Left ventricle myocardium inferior (tissue), 1 donor: Measurements from ENCODE around the gene FAM3A. TPM values are rescaled to one million over a fixed set of nuclear protein-coding genes. Genes with fewer than 3 reads are reported as not detected.

Experiments
- DNase-seq: peaks from one replicate; pipeline ENCODE4 v3.0.0-alpha.2; 2020
- H3K27ac ChIP-seq: fragments of 200-600 bp; replicated peaks from 2 replicates; pipeline ENCODE4 v1.8.0; 2021
- H3K27me3 ChIP-seq: fragments of 200-600 bp; 2 replicates; pipeline ENCODE4 v1.8.0; 2021; ENCODE audit warnings: low read depth
- H3K36me3 ChIP-seq: fragments of 200-600 bp; 2 replicates; pipeline ENCODE4 v1.8.0; 2021
- H3K4me1 ChIP-seq: fragments of 200-600 bp; 2 replicates; pipeline ENCODE4 v1.8.0; 2021
- H3K4me3 ChIP-seq: fragments of 200-600 bp; 2 replicates; pipeline ENCODE4 v1.8.0; 2021; ENCODE audit warnings: mild to moderate bottlenecking, moderate library complexity
- H3K9me3 ChIP-seq: fragments of 200-600 bp; replicated peaks from 2 replicates; pipeline ENCODE4 v1.8.0; 2021
- intact Hi-C: fragments of 100-400 bp; cut with micrococcal nuclease; formaldehyde crosslinking; loops from one replicate; pipeline ENCODE4 v1.11.0; 2022
- total RNA-seq: library from RNA; stranded (reverse); fragmentation: NEBNext Ultra II Directional; extraction: Animal tissue kit (Norgen Biotek cat#: 25700); gene quantifications from one replicate; pipeline ENCODE4 v1.2.1, GENCODE V29; 2021
- TF ChIP-seq, protein P1 (sequence below): fragments of 200-600 bp; IDR thresholded peaks from 2 replicates; pipeline ENCODE4 v1.8.0; 2021; ENCODE audit warnings: antibody characterized with exemption, mild to moderate bottlenecking, borderline replicate concordance
- donor health status: DM: no; HTN: yes; CAD: no; lungs with severe emphysema.

FAM3A gene
- total RNA-seq, 1 donor from 2014 or later: 52.0 TPM

- no peak for DNase-seq
- H3K9me3 ChIP-seq: no peaks in the 10 kb centered on the region
Measured at GRCh38 chrX:154481911-154482601, 34.0 kb downstream of the FAM3A start.

GRCh38 chrX:154481195-154481594 lies 34.8 kb downstream of the FAM3A start:
- H3K27me3 ChIP-seq: no peaks in the 10 kb centered on the region
- TF ChIP-seq, protein P1, sequence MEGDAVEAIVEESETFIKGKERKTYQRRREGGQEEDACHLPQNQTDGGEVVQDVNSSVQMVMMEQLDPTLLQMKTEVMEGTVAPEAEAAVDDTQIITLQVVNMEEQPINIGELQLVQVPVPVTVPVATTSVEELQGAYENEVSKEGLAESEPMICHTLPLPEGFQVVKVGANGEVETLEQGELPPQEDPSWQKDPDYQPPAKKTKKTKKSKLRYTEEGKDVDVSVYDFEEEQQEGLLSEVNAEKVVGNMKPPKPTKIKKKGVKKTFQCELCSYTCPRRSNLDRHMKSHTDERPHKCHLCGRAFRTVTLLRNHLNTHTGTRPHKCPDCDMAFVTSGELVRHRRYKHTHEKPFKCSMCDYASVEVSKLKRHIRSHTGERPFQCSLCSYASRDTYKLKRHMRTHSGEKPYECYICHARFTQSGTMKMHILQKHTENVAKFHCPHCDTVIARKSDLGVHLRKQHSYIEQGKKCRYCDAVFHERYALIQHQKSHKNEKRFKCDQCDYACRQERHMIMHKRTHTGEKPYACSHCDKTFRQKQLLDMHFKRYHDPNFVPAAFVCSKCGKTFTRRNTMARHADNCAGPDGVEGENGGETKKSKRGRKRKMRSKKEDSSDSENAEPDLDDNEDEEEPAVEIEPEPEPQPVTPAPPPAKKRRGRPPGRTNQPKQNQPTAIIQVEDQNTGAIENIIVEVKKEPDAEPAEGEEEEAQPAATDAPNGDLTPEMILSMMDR: no peak
- intact Hi-C loops: no loop called here
- no peak overlapping the region for H3K27ac ChIP-seq
- no peaks in the 10 kb centered on the region for H3K9me3 ChIP-seq
- DNase-seq: no peak
- H3K4me1 ChIP-seq: peaks cover 33% of the 10 kb centered on the region
- H3K4me3 ChIP-seq: no peak overlapping the region
- peaks cover 8% of the 10 kb centered on the region for H3K36me3 ChIP-seq

More at GRCh38 chrX:154481911-154482601, 34.0 kb downstream of the FAM3A start:
- Histone ChIP-seq H3K27ac (no peak overlapping the region), H3K4me3 (no peak overlapping the region), H3K36me3 (peaks cover 8% of the 10 kb centered on the region), H3K27me3 (no peaks in the 10 kb centered on the region), H3K4me1 (peaks cover 38% of the 10 kb centered on the region)
- TF ChIP-seq, protein P1: no peak
- intact Hi-C loops: no loop called here

GRCh38 chrX:154478728-154479622 lies 37.1 kb downstream of the FAM3A start, which contains the start of gene LAGE3:
LAGE3 (minus strand) TSS chrX:154479281; CDS start chrX:154478915, 366 bp downstream.
- peaks cover 11% of the 10 kb centered on the region for H3K4me1 ChIP-seq
- DNase-seq: peak; percentile 92
- H3K9me3 ChIP-seq: no peaks in the 10 kb centered on the region
- H3K36me3 ChIP-seq: no peaks in the 10 kb centered on the region
- intact Hi-C loops: no loop called here
- peak within 1 kb of the TSS; percentile 91 for H3K27ac ChIP-seq
- TF ChIP-seq, protein P1: no peak
- H3K27me3 ChIP-seq: no peaks in the 10 kb centered on the region
- H3K4me3 ChIP-seq: peak within 1 kb of the TSS; percentile 67

DNA sequence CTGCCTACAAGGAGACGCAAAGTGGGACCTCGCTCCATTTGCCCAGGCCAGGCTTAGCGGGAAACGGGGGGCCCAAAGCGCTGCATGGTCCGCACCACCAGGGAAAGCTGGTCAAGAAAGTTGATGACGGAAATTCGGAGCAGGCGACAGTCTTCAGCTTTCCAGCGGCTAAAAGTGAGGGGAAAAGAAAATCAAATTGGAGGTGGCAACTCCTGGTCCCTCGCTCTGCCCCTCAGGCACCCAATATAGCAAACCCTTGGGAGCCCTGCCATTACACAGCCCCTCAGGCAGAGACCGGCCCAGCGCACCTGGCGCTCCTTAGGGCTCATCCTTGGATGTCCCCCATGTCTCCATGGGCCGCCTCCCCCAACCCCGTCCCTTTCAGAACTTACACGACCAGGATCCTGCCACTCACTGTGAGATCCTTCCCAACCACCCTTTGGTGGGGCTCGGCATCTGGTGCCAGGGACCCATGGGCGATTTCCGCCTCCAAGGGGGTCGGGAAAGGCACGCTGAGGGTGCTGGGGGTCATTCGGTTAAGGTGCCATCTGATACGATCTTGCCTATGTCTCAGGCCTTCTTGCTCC lies 38.0 kb downstream of the FAM3A start:
- TF ChIP-seq, protein P1: no peak
- Histone ChIP-seq H3K4me1 (peaks cover 5% of the 10 kb centered on the region), H3K4me3 (peak overlapping the region; percentile 67), H3K27ac (peak overlapping the region; percentile 91), H3K36me3 (no peaks in the 10 kb centered on the region), H3K9me3 (no peaks in the 10 kb centered on the region), H3K27me3 (no peaks in the 10 kb centered on the region)
- intact Hi-C loops: no loop called here
- no peak for DNase-seq

- intact Hi-C loops: no loop called here
- H3K27me3 ChIP-seq: no peaks in the 10 kb centered on the region
- H3K9me3 ChIP-seq: no peaks in the 10 kb centered on the region
- H3K36me3 ChIP-seq: no peaks in the 10 kb centered on the region
- H3K27ac ChIP-seq: no peak overlapping the region
- TF ChIP-seq, protein P1: no peak
- no peak overlapping the region for H3K4me3 ChIP-seq
- DNase-seq: no peak
- peaks cover 5% of the 10 kb centered on the region for H3K4me1 ChIP-seq
Measured at GRCh38 chrX:154476821-154477220, 39.2 kb downstream of the FAM3A start.
